SKM-1 (cell line): ENCODE results near the gene TMC1.
"Not testable (repeated sequence)": the region's sequence is repeated elsewhere in the genome, so short reads cannot be mapped to it uniquely, and the experiment has no call there.

Experiments used
- DNase-seq: peaks from one replicate; lab custom pipeline; 2025; ENCODE audit not compliant: unreplicated experiment; lab: John Stamatoyannopoulos, UW

TMC1 gene

DNA sequence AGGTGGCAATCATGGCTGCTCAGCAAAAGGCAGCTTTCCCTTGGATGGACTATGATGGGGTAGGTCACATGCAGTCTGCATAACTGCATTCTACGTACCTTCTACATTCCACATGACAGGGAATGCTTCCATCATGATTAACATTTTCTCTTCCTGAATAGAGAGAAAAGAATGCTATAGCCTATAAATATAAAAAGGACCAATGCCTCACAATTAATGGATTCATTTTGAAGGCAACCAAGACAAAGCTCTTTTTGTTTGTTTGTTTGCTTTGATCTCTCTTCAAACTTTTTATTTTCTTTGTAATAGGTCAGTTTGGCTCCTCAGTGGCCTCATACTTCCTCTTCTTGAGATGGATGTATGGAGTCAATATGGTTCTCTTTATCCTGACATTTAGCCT lies 230.1 kb downstream of the TMC1 start:
- no peak for DNase-seq

DNA sequence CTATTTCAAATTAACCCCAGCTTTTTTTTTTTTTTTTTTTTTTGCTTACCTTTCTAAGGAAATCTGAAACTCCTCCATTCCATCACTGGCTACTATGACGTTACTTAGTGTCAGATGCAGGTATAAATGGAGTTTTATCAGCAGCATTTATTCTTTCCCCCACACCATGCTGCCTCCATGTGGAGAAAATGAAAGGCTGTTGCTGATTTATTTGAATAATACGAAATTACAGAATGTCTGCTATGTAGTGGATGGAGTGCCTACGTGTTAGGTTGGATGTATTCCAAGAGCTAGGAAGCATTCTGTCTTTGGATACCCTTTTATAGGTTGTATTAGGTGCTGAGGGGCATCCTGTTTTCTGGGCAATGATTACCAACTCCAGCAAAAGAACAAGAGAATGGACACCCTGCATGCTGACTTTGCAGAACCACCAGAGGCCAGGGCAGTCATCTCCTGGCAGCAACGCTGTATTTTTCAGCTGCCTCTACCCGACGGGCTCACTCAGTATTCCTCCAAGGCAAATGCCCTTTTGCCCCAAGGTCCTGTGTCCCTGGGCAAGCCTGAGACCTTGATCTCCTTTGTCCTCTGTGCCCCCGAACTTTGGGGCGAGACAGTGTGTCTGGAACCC lies 232.0 kb downstream of the TMC1 start:
- no peak for DNase-seq

GRCh38 chr9:72755836-72756235 lies 234.4 kb downstream of the TMC1 start:
- no peak for DNase-seq

DNA sequence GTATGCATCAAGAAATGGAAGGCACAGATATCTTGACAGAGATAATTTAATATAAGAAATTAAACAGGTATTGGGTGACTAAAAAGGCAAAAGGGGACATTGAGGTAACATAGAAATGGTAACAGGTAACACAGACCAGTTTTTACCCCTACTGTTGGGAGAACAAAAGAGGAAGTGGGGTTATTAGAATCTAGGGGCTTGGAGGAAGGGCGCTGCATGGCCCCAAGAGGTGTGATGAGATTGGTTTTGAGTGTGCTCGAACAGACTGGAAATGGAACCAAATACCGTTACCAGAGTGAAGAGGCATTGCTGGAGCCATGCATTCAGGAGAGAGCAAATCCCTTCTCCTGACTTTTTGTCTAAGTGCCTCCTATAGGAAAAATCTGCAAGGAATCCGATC lies 237.5 kb downstream of the TMC1 start:
- no peak for DNase-seq

- DNase-seq = no peak
Observed at GRCh38 chr9:72763022-72763421, 241.6 kb downstream of the TMC1 start.

GRCh38 chr9:72769546-72769945 lies 248.1 kb downstream of the TMC1 start:
- DNase-seq = no peak

- DNase-seq = no peak
Observed at GRCh38 chr9:72772661-72773060, 251.3 kb downstream of the TMC1 start.

- no peak for DNase-seq
Observed at GRCh38 chr9:72773570-72773969, 252.2 kb downstream of the TMC1 start.

- no peak for DNase-seq
Observed at GRCh38 chr9:72775570-72775969, 254.2 kb downstream of the TMC1 start.

DNA sequence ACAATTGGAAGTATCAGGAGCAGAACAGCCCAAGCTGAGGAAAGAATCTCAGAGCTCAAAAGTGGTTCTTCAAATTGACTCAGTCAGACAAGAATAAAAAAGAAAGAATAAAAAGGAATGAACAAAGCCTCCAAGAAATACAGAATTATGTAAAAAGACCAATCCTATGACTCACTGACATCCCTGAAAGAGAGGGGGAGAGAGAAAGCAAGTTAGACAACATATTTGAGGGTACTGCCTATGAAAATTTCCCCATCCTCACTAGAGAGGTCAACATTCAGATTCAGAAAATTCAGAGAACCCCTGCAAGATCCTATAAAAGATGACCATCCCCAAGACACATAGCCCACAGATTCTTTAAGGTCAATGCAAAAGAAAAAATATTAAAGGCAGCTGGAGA lies 258.2 kb downstream of the TMC1 start:
- no peak for DNase-seq

DNA sequence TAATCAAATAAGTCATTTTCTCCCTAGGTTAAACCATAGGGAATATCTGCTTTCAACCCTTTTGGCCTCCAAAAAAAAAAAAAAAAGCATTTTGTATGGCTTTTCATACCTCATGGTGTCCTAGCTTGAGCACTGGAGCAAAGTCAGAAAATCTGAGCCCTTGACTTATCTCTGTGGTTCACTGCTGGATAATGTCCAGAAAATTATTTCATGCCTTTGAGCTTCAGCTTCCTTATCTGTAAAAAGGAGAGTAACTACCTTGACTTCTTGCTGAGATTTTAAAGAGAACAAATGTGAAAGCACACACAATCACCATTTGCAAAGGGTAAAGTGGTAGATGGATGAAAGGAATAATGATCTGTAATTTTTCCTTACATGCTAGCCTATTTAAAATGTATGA lies 265.5 kb downstream of the TMC1 start:
- no peak for DNase-seq

DNA sequence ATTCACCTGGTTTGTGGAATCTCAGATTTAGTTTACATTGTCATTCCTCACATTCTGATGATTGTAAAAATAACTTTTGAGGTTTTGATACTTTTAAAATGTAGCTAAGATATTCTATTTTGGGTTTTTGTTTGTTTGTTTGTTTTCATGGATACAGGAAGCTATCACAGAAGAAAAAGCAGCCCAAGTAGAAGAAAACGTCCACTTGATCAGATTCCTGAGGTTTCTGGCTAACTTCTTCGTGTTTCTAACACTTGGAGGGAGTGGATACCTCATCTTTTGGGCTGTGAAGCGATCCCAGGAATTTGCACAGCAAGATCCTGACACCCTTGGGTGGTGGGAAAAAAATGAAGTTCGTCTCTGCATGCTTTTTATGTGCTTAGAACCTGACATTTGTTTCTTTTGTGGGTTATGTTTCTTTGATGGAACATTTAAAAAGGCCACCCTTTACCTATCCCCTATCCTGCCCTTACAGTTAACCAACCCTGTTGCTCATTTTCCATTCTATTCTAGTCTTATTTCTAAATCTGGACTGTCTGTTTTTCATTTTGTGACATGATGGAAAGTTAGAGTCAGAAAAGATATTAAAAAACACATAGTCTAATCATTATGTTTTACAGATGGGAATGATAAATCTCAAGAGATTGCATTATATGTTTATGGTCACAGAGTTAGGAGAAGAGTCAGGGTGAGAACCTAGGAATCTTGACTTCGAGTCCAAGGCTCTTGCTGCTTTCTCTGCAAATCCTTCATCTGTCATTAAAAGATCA lies 267.7 kb downstream of the TMC1 start:
- DNase-seq = no peak

DNA sequence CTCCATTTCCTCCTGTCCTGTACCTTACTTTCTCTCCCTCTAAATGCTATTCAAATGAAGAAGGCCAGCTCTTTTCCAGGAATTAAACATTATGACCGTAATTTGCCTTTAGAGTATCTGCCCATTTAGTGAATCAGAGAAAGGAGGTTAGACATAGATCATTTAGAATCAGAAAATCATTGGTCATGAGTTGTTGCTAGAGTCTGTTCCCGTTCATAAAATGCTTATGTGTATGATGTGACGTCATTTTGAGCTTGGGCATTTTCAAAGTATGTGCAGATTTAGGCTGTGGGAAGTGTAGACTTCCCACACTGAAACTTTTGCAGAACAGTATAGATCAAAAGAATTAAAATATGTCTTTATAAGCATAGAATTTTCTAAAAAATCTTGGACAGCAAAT lies 268.5 kb downstream of the TMC1 start:
- no peak for DNase-seq

GRCh38 chr9:72790989-72791388 lies 269.6 kb downstream of the TMC1 start:
- no peak for DNase-seq

DNA sequence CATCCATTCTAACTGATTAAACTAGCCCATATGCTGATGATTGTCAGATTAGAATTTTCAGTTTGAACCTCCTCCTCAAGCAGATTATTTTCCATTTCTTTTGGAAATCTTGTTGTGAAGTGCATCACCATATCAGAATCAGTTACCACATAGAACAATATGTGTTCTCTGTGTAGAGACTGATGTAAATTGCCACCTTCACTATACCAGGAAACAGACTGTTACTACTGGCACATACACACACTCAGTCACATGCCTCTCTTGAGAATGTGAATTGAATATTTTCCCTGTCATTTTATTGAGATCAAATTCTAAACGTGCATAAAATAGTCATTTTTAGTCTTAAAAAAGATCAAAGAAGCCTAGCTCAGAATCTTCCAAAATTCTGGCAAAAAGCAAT lies 270.0 kb downstream of the TMC1 start:
- DNase-seq = no peak

GRCh38 chr9:72794946-72795345 lies 273.5 kb downstream of the TMC1 start:
- DNase-seq = no peak

GRCh38 chr9:72800328-72800994 lies 279.1 kb downstream of the TMC1 start:
- DNase-seq = no peak

DNA sequence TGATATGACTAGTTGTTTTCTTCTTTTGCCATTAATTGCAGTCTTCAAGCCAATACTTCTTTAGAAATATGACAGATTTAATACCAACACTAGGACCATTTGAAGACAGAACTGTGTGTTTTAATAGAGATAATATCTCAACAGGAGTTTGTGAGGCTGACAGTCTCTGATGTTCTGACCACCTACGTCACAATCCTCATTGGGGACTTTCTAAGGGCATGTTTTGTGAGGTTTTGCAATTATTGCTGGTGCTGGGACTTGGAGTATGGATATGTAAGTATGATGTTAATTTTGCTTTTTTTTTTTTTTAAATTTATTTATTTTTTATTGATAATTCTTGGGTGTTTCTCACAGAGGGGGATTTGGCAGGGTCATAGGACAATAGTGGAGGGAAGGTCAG lies 283.8 kb downstream of the TMC1 start:
- no peak for DNase-seq

GRCh38 chr9:72806313-72806809 lies 285.0 kb downstream of the TMC1 start:
- not testable (repeated sequence) for DNase-seq

DNA sequence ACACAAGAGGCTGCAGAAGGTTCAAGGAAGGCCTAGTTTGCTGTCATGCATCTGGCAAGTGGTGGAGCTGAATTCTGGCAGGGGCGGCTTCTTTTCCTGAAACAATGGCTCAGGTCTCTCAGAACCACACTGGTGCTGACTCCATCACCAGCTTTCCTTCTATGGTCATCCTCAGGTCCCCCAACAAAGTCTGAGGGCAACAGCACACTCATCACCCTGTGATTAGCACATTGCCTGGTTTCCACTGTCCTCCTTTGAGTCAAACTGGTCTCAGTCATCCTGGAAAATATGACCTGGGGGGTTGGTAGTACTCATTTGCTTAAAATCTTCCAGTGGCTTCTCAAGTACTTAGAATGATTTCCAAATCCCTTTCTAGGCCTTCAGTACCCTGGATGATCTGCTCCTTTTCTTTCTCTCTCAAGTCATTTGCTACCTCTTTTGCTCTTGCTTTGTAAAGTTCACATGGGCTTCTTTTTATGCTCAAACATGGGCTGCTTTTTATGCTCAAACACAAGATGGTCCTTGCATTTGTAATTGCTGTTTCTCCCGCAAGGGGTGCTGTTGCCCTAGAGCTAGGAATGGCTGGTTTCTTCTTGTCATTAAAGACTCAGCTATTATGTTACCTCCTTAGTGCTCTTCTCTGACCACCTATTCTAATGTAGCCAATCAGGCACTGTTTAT lies 286.5 kb downstream of the TMC1 start:
- no peak for DNase-seq

- DNase-seq = no peak
Observed at GRCh38 chr9:72808446-72808768, 287.0 kb downstream of the TMC1 start.

- no peak for DNase-seq
Observed at GRCh38 chr9:72809586-72809985, 288.2 kb downstream of the TMC1 start.
